ENCODE results near the gene TIMM17A.

DNA sequence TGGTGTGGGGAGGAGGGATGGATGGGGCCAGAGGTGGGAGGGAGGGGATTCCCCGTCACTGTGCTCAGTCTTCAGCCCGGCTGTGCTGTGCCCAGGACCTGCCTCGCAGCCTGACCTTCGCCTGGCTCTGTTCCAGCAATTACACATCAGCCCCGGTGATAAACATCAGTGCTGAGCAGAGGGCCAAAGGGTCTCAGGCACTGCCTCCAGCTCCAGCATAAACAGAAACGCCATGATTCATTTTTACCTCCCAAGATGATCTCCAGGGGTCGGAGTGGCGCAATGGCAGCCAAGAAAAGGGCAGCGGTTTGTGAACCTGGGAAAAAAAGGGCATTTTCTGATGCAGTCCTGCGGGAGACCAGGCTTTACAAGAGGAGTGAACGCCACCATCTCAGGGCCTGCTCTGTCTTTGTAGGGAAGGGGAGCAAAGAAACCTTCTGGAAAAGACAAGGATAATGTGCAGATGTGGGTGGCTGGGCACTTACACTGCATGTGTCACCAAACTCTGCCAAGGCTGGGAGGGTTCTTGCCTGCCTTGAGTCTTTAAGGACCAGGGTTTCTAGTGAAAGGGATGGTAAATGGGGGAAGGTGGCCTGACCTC is 38.6 kb upstream of the TIMM17A start:
- TF ChIP-seq, protein P1, sequence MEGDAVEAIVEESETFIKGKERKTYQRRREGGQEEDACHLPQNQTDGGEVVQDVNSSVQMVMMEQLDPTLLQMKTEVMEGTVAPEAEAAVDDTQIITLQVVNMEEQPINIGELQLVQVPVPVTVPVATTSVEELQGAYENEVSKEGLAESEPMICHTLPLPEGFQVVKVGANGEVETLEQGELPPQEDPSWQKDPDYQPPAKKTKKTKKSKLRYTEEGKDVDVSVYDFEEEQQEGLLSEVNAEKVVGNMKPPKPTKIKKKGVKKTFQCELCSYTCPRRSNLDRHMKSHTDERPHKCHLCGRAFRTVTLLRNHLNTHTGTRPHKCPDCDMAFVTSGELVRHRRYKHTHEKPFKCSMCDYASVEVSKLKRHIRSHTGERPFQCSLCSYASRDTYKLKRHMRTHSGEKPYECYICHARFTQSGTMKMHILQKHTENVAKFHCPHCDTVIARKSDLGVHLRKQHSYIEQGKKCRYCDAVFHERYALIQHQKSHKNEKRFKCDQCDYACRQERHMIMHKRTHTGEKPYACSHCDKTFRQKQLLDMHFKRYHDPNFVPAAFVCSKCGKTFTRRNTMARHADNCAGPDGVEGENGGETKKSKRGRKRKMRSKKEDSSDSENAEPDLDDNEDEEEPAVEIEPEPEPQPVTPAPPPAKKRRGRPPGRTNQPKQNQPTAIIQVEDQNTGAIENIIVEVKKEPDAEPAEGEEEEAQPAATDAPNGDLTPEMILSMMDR (IDR thresholded peaks at IDR 0.05; ENCODE audit: low read length), result no peak
- TF ChIP-seq EZH2 (IDR thresholded peaks at IDR 0.05; ENCODE audit: borderline replicate concordance, low read length), result no peak
